ENCODE measurements around the gene HNRNPLL. TPM values are rescaled to one million over a fixed set of nuclear protein-coding genes. Genes with fewer than 3 reads are reported as not detected.
"Not testable (repeated sequence)": the region's sequence is repeated elsewhere in the genome, so short reads cannot be mapped to it uniquely, and the experiment has no call there.

Gene HNRNPLL
- polyA plus RNA-seq, 3 donors, result 7.5 to 14.1 (median 12.9) TPM

DNA sequence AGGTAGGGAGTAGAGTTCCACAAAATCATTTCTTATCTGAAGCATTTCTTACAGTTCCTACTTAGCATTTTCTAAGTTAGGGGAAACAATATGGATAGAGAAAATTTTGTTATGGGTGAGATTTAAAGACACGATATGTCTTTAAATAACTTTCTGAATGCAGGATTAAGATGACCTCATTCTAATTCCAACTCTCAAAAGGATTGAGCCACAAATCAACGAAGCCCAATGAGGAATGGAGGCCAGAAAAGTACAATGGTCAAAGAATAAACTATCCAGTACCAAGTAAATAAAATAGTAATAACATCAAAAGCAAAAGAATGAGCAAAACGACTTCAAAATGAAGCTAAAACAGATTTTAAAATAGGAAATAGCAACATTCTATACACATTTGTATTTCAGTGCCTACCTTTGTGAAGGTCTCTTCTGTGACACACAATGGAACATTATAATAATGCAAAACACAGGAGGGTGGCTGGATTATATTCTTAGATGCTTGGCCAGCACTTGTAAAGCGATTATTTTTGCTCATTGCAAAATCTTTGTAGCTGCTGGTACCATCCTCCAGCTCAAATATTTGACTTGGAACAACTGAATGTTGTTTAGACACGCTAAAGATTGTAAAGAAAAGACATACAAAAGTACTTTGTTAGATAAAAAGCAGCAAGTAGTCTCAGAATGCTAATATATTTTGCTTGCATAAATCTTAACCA, 33.8 kb downstream of the HNRNPLL start:
- H3K27ac ChIP-seq (ENCODE audit: low read depth, low read length), result no peak overlapping the region
- 50 to 71% (median 66%) methylated on average over 5 of the region's 5 CpGs for WGBS, 3 donors

DNA sequence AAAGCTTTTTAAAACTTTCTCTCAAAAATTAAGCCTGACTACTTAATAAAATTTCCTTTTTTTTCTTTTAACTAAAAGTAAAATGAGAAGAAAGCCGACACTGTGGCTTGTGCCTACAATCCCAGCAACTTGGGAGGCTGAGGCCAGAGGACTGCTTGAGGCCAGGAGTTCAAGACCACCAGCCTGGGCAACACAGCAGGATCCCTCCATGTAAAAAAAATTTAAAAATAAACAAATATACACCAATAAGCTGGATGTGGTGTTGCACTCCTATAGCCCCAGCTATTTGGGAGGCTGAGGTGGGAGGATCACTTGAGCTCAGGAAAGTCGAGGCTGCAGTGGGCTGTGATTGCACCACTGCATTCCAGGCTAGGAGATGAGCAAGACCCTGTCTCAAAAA, 37.4 kb downstream of the HNRNPLL start:
- WGBS, 3 donors, result 89 to 98% (median 97%) methylated on average over 2 of the region's 2 CpGs
- H3K27ac ChIP-seq (ENCODE audit: low read depth, low read length), result no peak overlapping the region

DNA sequence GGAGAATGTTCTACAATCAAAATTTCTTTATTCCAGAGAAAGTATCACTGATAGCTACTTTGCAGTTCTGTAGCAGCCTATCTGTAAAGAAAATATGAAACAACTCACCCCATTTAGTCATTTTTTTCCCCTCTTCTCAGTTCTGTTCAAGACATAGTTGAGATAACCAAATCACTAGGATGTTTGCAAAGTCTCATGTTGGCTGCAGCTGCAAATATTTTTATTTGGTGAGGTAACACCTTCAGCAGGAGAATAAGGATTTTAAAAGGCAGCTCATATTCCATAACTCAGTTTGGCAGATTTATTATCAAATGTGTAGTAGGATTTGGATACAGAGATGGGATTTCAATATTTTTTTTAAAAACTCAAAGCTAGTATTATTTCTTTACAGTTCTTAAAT, 41.0 kb downstream of the HNRNPLL start:
- no peak overlapping the region for H3K27ac ChIP-seq (ENCODE audit: low read depth, low read length)

DNA sequence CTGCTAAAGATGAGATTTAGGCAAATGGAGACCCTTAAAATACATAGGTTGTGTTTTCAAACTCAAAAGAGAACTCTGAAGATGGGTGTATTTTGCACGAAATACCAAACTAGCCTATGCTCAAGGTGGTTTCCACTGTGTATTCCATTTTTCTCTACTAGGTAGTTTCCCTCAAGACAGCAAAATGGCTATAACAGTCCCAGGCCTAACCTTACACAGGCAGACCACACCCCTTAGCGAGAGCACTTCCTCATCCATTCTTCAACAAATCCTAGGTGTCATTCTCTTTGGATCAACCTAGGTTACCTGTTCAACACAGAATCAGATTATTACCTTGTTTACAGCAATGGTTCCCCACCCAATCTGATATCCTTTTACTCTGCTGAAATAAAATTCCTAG, 42.6 kb downstream of the HNRNPLL start:
- no peak overlapping the region for H3K27ac ChIP-seq (ENCODE audit: low read depth, low read length)

GRCh38 chr2:38557981-38558380, 44.7 kb downstream of the HNRNPLL start:
- no peak overlapping the region for H3K27ac ChIP-seq (ENCODE audit: low read depth, low read length)
- 92 to 93% (median 93%) methylated on average over 5 of the region's 5 CpGs for WGBS, 3 donors

More for the DNA sequence above, 42.6 kb downstream of the HNRNPLL start:
- 94 to 100% (median 97%) methylated on average over 2 of the region's 2 CpGs for WGBS, 3 donors

DNA sequence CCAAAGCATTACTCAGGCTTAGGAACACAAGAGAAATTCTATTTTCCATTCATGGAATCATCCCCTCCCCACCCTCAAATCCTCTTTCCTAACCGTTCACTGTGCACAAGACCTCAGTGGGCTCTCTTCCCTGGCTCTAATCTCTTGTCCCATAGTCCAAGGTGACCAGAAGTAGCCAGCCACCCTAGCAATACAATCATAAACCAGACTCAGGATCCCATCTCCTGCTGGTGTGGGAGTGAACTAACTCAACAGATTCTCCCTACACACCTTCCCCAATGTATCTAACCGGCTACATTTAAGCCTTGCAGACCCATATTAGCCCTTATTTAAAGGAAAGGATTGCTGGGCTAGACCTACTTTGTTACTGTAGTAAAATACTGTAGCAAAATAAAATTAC, 45.5 kb downstream of the HNRNPLL start:
- no peak overlapping the region for H3K27ac ChIP-seq (ENCODE audit: low read depth, low read length)
- WGBS, 3 donors, result 83 to 92% (median 88%) methylated on average over 2 of the region's 2 CpGs

DNA sequence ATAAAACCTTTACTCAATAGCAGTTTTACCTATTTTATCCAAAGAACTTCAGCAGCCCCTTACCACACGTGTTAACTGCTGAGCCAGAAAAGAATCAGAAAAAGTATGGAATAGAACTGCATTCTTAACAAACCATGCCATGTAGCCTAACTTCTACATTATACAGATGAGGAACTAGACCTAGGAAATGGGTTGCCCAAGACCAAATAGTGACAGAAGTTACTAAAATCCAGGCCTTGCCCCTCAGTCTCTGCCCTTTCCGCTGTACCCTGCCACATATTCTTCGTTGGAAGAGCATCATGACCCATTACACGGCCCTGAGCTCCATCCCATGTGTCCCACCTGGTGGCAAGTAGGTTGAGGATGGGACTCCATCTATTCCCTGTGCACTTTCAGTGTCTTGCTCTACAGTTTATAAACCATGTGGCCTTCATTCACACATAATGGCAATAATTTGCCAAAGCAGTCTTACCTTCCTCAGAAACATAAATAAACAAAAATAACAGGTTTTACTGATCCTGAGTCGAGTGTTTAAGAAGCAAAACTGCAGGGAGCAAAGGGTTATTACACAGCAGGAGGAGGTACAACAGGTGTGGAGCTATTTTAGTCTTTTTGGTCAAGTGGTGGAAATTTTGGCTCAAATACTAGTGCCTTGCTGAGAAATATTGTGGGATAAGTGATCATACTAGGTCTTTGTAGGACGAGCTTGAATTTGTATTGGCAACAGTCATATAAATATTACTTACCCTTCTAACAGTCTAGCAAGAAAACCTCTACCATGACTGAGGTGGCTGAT, 46.5 kb downstream of the HNRNPLL start:
- H3K27ac ChIP-seq (ENCODE audit: low read depth, low read length), result no peak overlapping the region
- WGBS, 3 donors, result 79 to 84% (median 83%) methylated on average over 6 of the region's 6 CpGs

DNA sequence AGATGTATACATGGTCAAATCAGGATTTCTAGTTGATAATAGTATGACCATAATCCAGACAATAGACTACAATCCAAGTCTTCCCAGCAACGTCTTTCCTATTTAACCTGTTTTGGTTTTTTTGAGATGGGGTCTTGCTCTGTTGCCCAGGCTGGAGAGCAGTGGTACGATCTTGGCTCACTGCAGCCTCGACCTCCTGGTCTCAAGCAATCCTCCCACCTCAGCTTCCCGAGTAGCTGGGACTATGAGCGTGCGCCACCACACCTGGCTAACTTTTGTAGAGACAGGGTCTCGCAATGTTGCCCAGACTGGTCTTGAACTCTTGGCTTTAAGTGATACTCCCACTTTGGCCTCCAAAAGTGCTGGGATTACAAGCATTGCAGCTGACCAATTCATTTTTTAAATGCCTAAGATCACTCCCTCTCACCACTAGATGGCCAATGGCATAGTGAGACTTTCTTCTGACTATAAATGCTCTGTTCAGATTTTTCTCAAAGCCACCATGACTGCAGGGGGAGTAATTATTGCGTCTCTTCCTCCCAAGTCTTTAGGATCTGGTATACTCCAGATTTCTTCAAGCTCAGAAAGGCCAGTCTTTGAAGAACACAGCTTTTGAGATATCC, 47.6 kb downstream of the HNRNPLL start:
- H3K27ac ChIP-seq (ENCODE audit: low read depth, low read length), result no peak overlapping the region
- WGBS, 3 donors, result 96 to 97% (median 97%) methylated on average over 8 of the region's 8 CpGs

- 78 to 98% (median 98%) methylated on average over 2 of the region's 2 CpGs for WGBS, 3 donors
- no peak overlapping the region for H3K27ac ChIP-seq (ENCODE audit: low read depth, low read length)
These were observed 49.2 kb downstream of the HNRNPLL start for GRCh38 chr2:38553554-38553953.

DNA sequence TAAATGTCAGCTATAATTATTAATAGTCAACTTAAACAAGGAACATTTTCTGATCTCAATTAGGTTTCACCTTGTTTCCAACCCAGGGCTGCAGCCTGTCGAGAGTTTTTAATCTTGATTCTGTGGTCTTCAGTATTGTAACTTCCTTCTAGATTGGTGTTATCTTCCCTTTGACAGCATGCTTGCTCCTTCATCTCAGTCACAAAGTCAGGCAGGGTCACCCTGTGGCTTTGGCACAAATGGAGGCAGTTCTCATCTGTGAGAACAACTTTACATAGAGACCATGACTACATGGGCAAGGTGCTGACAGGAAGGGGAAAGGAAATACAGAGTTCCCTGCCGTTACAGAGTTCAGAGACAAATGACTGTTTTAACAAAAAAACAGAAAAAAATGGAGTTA, 50.5 kb downstream of the HNRNPLL start:
- H3K27ac ChIP-seq (ENCODE audit: low read depth, low read length), result no peak overlapping the region
- 40 to 57% (median 47%) methylated on average over 2 of the region's 2 CpGs for WGBS, 3 donors

- no peak overlapping the region for H3K27ac ChIP-seq (ENCODE audit: low read depth, low read length)
- 91 to 94% (median 93%) methylated on average over 2 of the region's 2 CpGs for WGBS, 3 donors
These were observed 51.0 kb downstream of the HNRNPLL start for GRCh38 chr2:38551746-38552145.

DNA sequence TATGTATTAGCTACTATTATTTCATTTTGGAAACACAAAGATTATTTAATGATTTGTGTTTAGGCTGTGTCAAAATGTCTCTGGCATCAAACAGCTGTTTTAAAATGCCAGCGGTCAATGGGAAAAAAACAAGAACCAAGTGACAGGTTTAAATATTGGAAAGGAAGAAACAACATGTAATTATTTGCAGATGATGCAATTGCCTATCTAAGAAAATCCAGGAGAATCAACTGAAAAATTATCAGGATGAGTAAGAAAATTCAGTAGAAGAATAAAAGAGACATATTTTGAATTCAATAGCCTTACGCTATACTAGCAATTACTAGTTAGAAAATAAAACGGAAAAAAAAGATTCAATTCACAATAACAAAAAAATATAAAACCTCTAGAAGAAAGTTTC, 51.6 kb downstream of the HNRNPLL start:
- WGBS, 3 donors, result 94 to 95% (median 94%) methylated on average over 3 of the region's 3 CpGs
- no peak overlapping the region for H3K27ac ChIP-seq (ENCODE audit: low read depth, low read length)

DNA sequence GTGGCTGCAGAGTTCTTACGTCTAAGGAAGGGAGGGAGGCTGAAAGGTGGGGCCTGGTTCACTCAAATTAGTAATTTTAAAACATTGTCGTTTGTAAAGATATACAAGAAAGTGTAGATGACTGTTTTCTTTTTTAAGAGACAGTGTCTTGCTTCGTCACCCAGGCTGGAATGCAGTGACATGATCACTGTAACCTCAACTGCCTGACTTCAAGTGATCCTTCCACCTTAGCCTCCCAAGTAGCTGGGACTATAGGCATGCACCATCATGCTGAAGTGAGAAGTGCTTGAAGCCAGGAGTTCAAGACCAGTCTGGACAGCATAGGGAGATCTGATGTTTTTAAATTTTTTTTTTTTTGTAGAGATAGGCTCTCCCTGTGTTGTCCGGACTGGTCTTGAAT, 52.9 kb downstream of the HNRNPLL start:
- 84 to 99% (median 87%) methylated on average over 4 of the region's 4 CpGs for WGBS, 3 donors
- H3K27ac ChIP-seq (ENCODE audit: low read depth, low read length), result no peak overlapping the region

GRCh38 chr2:38549071-38549704, 53.5 kb downstream of the HNRNPLL start:
- H3K27ac ChIP-seq (ENCODE audit: low read depth, low read length), result no peak overlapping the region
- WGBS, 3 donors, result 40 to 78% (median 63%) methylated on average over 7 of the region's 7 CpGs

DNA sequence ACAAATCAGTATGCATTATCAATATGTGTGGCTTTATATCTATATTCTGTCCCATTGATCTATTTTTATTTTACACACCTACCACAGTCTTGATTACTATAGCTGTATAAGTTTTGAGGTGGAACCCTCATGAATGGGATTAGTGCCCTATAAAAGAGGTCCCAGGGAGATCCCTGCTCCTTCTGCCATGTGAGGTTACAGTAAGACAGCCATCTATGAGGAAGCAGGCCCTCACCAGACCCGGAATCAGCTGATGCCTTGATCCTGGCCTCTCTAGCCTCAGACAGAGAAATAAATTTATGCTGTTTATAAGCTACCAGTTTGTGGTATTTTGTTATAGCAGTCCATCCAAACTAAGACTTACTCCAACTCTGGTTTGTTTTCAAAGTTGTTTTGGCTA, 54.9 kb downstream of the HNRNPLL start:
- WGBS, 3 donors, result 82 to 90% (median 86%) methylated on average over 1 of the region's 1 CpG
- H3K27ac ChIP-seq (ENCODE audit: low read depth, low read length), result no peak overlapping the region

DNA sequence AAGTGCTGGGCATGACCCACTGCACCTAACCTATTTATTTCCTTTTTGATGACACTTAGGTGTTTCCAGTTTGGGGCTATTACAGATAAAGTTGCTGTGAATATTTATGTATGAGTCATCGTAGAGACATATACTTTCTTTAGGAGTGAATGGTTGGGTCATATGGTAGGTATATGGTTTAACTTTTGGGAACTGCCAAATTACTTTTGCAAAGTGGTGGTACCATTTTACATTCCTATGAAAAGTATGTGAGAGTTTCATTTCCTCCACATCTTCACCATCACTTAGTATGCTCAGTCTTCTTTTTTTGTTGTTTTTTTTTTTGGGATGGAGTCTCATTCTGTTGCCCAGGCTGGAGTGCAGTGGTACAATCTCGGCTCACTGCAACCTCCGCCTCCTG, 56.1 kb downstream of the HNRNPLL start:
- 86 to 93% (median 89%) methylated on average over 3 of the region's 3 CpGs for WGBS, 3 donors
- H3K27ac ChIP-seq (ENCODE audit: low read depth, low read length), result no peak overlapping the region

GRCh38 chr2:38546064-38546463, 56.7 kb downstream of the HNRNPLL start:
- H3K27ac ChIP-seq (ENCODE audit: low read depth, low read length), result no peak overlapping the region

DNA sequence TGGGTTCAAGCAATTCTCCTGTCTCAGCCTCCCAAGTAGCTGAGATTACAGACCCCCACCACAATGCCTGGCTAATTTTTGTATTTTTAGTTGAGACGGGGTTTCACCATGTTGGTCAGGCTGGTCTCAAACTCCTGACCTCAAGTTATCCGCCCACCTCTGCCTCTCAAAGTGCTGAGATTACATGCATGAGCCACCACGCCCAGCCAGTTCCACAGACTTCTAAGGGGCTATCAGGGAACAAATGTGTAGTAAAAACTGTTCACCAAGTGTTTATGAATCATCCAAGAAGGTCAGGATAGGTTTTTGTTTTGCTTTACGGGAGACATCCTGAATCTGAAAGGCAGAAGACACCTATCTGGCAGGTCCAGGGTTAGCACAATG, 60.5 kb downstream of the HNRNPLL start:
- H3K27ac ChIP-seq (ENCODE audit: low read depth, low read length), result not testable (repeated sequence)
- WGBS, 3 donors, result 73 to 93% (median 81%) methylated on average over 4 of the region's 4 CpGs

DNA sequence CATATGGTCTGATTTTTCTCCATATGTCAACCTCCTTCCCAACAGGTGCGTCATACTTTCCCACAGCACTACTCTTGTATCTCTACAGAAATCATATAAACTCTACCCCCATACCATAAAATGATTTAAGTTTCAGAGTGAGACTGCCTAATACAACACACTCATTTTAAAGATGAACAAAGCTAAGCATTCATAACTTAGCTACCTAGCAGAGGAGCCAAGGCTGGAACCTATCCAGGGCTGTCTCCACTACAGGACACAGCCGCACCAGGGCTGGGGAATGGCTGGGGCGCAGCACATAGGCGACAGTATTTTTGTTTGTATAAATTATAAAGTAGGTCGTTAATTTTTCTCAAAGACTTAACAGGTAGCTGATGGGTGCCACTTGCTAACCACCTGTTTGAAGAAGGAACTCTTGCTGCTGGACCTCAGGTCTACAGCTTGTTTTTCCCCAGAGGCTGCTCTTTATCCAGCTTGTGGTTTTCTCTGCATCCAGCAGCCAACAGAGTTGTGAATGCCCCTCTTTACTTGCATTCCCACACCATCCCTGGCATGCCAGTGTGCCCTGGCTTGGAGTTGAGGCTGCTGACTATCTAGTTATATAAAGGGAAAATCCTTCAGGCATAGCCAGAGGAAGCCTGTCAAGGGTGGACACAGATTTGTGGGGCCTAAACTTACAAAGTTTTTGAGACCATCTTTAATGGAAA, 62.0 kb downstream of the HNRNPLL start:
- 52 to 75% (median 71%) methylated on average over 5 of the region's 5 CpGs for WGBS, 3 donors
- H3K27ac ChIP-seq (ENCODE audit: low read depth, low read length), result no peak overlapping the region
